Central memory CD4-positive, alpha-beta T cell (primary cell): Measurements from ENCODE around the gene LUZP1.
A peak's percentile ranks its signal among the peaks of the same experiment; 100 is the strongest.

Source experiments
- DNase-seq: peaks from one replicate; pipeline ENCODE4 v3.0.0; 2022

Gene LUZP1

DNA sequence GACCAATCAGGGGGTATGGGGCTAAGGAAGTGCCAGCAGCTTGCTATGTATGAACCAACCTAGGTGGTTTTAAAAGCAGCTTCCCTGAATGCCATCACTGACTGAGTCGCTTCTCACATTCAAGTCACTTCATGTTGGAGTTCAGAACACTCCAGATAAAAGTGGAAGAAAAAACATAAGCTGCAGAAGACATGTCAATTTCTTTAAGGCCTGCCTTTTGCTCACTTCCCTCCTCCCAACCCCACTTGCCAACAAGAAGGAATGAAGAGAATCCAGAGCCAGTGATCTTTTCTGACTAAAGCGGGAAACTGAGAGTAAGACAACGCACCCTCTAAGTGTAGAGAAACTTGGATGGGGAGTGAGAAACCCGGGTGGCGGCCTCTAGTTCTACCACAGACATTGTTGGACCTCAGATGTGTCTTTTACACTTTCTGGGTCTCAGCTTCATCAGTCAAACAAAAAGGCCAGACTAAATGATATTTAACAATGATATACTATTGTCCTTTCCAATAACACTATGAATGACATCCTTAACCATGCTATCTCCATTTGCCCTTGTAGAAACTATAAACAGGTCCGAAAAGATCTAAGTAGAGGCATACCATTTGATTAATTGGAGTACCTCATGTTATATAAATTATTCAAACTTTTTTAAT is 54.1 kb downstream of the LUZP1 start:
- DNase-seq = no peak

DNA sequence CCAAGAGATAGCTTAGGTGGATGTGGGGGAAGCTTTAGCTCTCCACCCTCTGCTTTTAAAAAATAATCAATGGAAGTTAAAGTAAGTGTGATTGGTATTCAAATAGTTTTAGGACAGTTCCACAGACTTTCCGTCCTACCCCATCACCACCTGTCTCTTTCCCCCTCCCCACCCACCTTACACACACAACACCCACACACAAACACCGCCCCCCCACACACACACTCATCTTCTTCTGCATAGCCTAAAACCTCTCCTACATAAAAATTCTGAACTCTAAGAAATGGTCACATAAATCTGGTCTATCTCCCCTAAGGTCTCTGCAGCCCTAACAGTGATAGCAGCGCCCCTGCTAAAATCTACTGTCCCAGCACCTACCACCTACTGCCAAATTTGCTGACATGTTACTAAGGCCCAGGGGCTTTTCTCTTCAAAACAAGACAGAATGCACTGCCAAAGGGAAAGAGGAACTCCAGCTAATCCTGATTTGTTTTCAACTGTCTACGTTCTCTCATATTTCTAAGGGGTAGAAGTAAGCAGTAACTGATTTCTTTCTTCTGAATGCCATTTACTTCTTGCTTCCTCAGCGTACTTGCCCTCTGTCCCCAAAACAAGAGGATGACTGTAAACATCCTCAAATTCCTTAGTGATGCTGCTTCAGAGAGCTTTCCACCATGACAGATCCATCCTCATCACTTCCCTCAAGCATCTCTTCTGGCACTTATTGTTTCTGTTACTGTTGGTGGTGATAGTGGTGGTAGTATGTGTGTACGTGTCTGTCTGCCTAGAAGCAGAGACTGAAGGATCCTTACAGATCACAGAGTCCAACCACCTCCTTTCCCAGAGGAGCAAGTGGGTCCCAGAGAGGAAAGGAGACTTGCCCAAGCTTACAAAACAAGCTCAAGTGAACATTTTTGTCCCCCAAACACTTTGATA is 56.8 kb downstream of the LUZP1 start:
- no peak for DNase-seq

DNA sequence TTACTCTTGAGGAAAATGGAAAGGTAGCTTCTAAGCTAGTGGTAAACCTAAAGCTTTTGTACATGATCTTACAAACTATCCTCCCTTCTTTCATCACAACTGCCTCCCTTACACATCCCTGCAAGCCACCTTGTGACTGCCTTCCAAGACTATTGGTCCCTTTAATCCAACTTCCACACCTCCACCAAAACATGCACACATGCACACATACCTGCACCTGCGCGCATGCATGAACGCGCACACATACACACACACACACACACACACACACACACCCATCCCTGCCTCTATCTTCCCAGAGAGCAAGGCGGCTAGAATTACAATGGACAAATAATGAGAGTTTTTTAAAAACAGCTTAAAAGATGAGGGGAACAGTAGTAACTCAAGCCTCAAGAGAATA is 58.3 kb downstream of the LUZP1 start:
- no peak for DNase-seq

DNA sequence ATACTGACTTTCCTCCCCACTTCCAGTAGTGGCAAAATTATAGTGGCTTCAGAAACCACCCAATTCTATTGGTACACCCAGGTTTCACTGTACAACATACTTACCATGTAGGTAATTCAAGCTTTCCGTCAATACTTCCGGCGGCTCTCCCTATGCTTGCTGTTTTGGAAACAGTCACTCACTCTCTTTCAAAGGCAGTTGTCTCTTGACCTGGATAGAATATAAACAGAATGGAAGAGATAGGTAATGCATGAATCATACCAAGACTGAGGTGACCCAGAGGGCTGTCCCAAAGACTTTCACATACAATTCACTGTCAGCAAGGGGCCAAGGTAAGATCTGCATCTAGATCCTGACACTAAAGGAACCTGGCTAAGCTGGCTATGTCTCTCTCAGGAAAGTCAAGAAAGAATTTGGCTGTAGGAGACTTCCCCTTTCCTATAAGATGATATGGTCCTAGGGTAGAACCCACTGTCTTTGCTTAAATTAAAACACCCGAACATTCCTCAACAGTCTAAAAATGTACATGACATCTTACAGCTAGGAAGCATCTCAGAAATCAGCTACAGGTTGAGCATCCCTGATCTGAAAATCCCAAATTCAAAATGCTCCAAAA is 59.6 kb downstream of the LUZP1 start:
- no peak for DNase-seq

DNA sequence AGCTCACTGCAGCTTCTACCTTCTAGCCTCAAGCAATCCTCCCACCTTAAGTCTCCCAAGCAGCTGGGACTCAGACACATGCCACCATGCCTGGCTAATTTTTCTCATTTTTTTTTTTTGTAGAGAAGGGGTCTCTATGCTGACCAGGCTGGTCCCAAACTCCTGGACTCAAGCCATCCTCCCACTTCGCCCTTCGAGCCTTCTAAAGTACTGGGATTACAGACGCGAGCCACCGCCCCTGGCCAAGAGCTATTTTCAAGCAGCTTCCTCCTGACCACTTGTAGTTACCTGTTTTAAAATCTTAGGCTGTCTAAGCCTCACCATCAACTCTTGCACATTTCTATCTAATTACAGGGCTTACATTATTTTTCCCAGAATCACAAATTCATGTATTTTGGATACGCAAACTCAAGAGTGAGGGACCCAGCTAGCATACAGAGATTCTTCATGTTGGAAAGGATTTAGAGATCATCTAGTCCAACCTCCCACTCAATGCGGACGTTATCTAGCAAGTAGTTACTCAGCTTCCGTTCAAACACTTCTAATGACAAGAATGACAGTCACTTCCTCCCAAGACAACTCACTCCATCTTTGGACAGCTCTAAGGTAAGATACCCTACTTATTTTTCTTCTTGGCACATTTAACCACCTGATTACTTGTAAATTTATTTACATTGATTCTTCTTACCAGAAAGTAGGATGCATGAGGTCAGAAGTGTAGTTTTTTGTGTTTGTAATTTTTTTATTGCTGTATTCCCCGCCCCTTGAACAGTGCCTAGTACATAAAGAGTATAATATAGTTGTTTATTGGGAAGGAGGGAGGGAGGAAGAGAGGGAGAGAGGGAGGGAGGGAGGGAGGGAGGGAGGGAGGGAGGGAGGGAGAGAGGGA is 65.4 kb downstream of the LUZP1 start:
- peak; percentile 53 for DNase-seq

DNA sequence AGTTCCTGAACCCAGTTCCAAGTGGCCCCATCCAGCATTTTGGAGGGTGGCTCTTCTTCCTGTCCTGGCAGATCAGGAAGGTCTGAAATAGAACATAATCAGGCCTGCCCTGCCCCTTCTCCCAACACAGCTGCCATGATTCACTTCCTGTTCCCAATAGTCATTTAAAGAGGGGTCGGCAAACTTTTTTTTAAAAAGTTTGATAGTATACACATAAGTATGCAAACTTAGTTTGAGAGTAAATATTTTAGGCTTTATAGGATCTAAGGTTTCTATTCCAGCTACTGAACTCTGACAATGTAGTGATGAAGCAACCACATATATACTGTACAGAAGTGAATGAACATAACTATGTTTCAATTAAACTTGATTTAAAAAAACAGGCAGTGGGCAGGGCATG is 66.4 kb downstream of the LUZP1 start:
- DNase-seq = no peak

DNA sequence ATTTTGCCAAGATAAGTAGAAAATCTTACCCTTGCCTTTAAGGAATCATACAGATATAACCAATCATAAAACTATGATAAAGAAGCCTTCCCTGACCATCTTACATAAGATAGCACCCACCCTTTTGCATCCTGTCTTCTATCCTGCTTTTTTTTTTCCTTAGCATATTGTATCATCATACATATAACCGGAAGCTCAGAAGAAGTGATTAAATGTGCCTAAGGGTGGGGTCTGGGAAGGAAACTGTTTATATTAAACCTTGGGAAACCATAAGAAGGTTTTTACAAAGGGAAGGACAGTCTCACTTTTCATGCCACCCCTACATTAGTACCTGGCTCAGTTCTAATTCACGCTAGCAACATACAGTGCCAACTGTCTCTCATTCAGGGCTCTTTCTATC is 66.8 kb downstream of the LUZP1 start:
- DNase-seq = no peak

DNA sequence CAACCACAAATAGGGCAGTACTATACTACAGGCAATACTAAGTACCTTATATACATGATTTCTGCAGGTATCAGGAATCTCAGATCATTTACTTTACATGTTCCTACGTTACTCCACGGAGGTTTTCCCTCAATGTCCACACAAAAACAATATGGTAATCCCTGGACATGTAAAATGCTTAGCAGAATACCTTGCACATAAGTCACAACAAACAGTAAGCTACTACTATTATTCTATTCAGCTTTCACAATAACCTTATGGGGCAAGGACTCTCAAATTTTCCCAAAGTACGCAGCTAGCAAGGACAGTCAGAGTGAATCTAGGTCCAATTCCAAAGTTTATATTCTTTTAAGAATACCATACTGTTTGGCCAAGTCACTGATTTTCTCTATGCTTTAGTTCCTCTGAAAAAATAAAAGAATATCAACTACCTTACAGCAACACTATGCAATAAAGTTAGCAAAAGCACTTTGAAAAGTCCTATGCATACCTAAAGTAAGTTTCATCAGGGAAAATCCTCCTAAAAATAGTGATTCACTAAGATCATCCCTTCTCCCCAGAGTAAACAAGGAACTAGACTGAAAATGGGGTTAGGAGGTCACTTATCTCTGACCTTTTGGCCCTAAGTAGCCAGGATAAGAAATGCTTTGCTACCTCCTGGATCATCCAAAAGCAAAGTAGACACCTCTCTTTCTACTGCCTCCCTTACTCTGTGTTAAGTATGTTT is 67.4 kb downstream of the LUZP1 start:
- DNase-seq = no peak

DNA sequence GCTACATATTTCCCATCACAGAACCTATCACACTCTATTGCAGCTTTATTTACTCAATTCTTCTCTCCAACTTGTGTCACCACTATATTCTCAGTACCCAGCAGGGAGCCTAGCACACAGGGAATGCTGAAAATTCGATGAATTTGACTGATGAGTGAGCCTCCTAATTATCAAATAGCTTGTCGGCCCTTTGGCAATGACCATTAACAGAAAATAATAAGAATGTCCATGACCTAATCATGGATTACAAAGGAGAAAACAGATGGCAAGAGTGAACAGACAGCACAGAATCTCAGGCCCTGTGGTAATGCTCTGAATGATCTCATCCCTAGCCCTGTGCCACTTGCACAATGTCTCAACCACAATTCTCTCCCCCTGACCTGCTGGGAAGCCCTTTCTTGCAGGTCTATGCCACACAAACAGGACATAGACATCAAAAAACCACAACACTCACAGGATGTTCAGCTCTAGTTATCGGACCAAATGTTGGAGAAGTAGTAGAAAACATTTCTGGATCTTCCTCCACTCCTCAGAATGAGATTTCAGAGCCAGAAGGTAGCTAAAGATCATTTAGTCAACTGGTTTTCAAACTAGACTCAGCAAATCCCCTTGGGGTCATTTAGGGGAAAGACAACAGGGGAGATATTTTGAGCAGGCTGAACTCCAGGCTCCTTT is 68.4 kb downstream of the LUZP1 start:
- DNase-seq = peak; percentile 56

DNA sequence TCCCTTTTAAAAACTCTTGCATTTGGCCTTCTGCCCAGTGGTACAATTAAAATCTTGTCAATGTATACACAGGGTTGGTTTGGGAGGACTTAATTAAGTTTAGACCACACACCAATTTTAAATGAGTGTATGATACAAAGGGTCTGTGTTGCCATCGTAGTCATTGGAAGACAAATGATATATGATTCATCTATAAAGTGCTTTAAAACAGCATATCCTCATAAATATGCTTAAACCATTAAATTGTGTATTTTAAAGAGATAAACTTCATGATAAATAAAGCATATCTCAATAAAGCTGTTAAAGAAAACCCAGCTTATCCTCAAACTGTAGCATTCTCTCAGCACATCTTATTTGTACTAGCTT is 69.5 kb downstream of the LUZP1 start:
- DNase-seq = no peak

DNA sequence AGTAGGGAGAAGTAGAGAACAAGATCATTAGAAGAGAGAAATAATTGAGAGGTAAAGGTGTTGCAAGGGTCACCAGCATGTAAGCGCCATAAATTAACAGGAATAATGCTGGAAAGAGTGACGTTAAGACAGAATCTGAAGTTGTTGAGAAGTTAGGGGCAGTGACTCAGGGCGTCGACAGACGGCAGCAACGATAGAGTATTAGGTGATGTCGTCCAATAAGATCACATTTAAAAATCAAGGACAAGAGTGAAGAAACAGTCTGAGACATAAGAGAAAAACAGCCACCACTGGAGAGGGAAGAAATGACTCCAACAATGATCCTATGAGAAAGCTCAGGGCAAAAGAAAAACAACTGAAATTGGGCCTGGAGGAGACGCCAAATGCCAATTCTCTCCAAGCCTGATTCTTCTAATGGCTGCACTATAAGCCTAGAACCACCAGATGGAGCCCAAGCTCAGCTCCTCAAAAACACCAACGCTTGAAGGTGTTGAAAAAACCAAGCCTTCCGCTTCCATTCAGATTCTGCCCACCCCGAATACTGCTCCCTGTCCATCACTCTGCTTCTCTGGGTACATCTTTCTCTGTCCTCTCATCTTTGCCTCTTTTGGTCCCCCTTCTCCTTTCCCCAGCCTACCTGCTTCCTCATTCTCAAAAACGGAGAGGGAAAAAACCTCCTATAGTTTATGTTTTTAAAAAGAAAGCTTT is 70.0 kb downstream of the LUZP1 start:
- DNase-seq = peak; percentile 63

DNA sequence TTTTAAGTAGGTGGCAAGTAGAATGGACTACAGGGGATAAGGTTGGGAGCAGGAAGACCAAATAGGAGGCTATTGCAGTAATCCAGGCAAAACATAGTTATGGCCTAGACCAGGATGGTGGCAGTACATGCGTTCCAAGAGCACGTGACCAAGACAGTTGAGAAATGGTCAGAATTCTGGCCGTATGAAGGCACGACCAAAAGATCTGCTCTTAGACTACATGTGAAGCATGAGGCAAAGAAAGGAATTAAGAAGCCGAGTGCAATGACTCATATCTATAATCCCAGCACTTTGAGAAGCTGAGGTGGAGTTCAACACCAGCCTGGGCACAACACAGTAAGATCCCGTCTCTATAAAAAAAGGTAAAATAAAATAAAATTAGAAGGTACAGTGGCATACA is 71.3 kb downstream of the LUZP1 start:
- no peak for DNase-seq

DNA sequence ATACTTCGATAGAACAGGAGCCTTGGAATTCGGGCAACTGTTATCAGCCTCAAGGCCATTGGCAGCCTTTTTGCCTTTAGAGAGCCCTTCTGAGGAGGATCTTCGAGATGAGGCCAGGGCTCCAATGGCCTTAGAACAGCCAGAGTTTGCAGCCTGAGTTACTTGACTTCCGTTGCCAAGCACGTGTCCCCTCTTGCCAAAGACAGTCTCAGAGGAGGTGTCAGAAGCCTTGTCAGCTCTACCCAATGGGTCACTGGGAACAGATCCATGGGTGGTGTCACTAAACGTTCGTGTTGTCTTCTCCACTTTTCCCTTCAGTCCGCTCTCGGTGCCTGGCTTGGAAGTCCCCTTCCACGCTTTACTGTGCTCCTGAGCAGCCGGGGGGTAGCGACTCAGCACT is 76.2 kb downstream of the LUZP1 start:
- DNase-seq = no peak

DNA sequence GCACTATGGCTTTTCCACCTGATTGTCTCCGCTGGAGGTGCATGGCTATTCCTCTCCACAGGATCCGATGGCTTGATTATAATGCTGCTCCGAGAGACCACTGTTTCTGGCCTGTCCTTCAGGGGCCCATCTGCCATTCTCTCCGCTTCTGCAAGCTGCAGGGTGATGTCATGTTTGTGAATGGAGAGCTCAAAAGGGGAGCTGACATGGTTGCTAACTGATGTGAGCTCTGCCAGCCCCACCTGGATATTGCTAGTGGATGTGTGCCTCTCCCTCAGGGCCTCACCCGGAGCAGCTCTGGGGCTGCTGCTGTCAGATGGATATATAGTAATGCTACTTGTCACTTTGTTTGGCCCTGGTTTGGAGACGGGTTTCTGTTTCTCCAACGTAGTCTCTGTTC is 77.1 kb downstream of the LUZP1 start:
- DNase-seq = no peak

DNA sequence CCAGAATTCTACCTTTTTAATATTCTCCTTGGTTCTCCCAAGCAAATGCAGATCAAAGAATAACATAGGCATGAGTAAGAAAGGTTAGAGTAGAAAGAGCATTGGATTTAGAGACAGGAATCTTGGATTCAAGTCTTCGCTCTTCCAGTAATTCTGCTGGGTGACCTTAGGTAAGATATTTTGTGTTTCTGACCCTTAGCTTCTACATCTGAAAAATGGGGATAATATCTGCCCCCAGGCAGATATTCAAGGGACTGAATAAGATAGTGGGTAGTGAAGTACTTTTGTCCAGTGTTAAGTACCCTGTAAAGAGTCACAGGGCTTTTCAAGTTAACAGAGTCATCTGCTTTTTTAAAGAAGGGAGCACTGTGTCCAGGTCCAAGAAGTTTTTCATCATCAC is 78.6 kb downstream of the LUZP1 start:
- DNase-seq = no peak

DNA sequence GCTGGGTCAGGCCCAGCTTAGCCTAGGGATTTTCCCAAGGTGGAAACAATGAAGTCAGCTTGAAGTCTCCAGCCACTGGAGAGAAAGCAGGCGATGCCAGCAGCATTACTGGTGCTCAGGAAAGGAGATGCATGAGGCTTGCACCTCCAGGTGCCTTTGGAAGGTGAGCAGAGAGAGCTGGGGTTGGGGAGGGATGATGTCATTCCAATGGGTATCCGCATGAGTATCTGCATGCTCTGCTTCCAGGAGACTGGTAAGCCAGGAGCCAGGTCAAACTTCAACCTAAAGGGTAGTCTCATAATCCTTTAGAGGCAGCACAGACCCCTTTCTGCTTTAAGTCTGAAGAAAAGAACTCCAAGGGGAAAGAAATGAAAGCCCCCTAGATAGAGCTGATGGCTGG is 80.6 kb downstream of the LUZP1 start:
- DNase-seq = no peak

DNA sequence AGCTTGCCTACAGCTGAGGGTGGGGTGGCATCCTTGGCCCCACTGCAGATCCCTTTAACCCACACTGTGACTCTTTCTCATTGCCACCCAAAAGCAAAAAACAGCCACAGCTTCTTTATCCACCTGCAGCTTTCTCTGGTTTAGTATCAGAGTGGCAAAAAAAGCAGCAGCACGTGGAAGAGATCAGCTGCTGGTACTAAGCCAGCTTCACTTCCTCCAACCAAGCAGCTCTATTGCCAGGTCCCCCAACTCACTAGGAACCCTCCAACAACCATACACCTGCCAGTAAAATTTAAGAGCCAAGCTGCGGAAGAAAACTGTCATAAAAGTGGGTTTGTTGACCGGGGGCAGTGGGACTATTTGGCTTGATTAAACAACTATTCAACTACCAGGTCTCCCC is 83.0 kb downstream of the LUZP1 start:
- no peak for DNase-seq

DNA sequence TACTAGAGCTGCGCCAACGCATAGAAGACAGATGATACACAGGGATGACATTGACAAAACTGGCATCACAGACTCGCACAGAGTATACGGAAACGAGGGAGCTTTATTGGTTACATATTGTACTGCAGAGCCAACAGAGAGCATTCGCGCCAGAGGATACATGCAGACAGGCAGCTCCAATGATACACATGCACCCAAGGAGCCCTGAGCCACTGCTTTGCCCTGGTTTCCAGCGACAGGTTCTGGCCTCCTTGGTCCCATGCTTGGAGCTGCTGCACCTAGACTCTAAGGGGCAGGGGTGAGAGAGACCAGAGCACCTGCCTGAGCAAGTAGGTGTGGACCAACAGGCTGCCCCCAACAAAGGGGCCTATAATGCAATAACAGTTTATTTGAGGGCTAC is 83.8 kb downstream of the LUZP1 start:
- no peak for DNase-seq

DNA sequence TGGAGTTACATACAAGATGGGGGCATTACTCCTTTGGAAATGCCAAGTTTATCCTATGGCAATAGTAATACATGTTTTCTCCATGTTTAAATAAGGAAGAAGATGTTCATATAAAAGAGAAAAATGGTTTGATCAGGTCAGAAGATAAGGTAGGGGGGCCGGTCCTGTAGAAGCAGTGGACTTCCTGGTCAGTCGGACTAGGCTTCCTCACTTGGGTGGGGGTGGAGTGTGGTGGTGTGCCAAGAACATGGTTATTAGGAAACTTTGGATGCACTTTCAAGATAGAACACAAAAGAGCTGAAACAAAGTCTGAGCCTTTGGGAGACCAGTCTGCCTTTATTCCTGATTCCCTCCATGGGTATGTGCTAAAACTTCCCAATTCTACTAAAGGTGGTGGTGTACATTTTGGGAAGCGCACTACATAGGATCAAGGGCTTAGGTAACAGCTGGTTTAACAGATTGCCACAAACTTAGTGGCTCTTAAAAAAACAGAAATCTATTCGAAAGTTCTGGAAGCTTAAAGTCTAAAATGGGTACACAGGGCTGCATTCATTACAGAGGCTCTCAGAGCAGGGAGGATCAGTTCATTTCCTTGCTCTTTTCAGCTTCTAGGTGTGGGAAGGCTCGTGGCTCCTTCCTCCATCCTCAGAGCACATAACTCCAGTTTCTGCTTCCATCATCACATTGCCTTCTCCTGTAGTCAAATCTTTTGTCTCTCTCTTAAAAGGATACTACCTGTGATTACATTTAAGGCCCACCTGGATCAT is 84.8 kb downstream of the LUZP1 start:
- no peak for DNase-seq

DNA sequence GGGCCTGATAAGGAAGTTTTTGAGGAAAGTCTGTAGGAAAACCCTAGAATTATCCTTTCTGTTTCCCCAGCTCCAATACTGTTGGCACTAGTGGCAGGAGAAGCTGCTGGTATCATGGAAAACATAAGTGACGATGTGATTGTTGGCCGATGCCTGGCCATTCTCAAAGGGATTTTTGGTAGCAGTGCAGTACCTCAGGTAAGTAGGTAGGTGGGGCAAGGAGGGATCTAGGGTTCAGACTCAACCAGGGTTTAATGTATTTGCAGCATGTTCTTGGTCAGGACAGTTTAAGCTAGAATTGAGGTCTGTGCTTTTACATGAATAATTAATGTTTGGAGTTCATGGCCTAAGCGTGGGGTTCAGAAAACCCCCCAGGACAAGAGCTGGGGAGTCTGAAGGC is 87.3 kb downstream of the LUZP1 start:
- DNase-seq = no peak
